Measurements from ENCODE around the gene FAM50A. TPM values are rescaled to one million over a fixed set of nuclear protein-coding genes. Genes with fewer than 3 reads are reported as not detected.
A peak's percentile ranks its signal among the peaks of the same experiment; 100 is the strongest.

The FAM50A gene
- total RNA-seq, 1 experiment from 2014 or later = 53.8 TPM

GRCh38 chrX:154404625-154405192 lies 39.2 kb upstream of the FAM50A start:
- DNase-seq (no peak), ATAC-seq (no peak)
- ChIA-PET POLR2A (ENCODE audit: unreplicated experiment) (no interaction called here), CTCF (no interaction called here)
- no peak overlapping the region for H3K4me3 ChIP-seq (ENCODE audit: low read length)
- H3K36me3 ChIP-seq (ENCODE audit: low read depth, low read length) = peaks cover 11% of the 10 kb centered on the region
- no peaks in the 10 kb centered on the region for H3K27me3 ChIP-seq (ENCODE audit: low read length)
- no peak overlapping the region for H3K27ac ChIP-seq (ENCODE audit: low read length)
- peaks cover 19% of the 10 kb centered on the region for H3K79me2 ChIP-seq (ENCODE audit: low read length)
- H4K20me1 ChIP-seq (ENCODE audit: low read length) = peaks cover 10% of the 10 kb centered on the region
- no peak overlapping the region for H2AFZ ChIP-seq (ENCODE audit: low read length)
- no peaks in the 10 kb centered on the region for H3K9me2 ChIP-seq (replicated peaks; ENCODE audit: low read length)
- H3F3A ChIP-seq (ENCODE audit: low read length, unreplicated experiment) = peaks cover 18% of the 10 kb centered on the region
- peaks cover 17% of the 10 kb centered on the region for H3K4me1 ChIP-seq (ENCODE audit: insufficient read depth, low read length)
- H3K9me3 ChIP-seq (ENCODE audit: low read length) = no peaks in the 10 kb centered on the region
- BruUV-seq (replicated peaks) = no TSS peak
- intact Hi-C loops (cut with micrococcal nuclease) = no loop called here
- TF ChIP-seq EZH2 (IDR thresholded peaks at IDR 0.05; ENCODE audit: low read length, unreplicated experiment) (no peak), CTCF (conservative IDR thresholded peaks at IDR 0.05; ENCODE audit: low read depth, low read length) (no peak), EZH2phosphoT487 (IDR thresholded peaks at IDR 0.05; ENCODE audit: borderline replicate concordance, low read length) (no peak)
- no peak overlapping the region for H3K4me2 ChIP-seq (ENCODE audit: low read length)
- no peak overlapping the region for H3K9ac ChIP-seq (ENCODE audit: low read length)

- POLR2A ChIA-PET (ENCODE audit: unreplicated experiment) = interaction anchor here (0.6 kb wide), 1 partner anchor 85 kb away, joined by 4 read pairs; no protein-coding TSS in a partner anchor
- TF ChIP-seq EZH2phosphoT487 (IDR thresholded peaks at IDR 0.05; ENCODE audit: borderline replicate concordance, low read length) (no peak), CTCF (conservative IDR thresholded peaks at IDR 0.05; ENCODE audit: low read depth, low read length) (no peak), EZH2 (IDR thresholded peaks at IDR 0.05; ENCODE audit: low read length, unreplicated experiment) (no peak)
- Histone ChIP-seq H3K4me1 (ENCODE audit: insufficient read depth, low read length) (peaks cover 26% of the 10 kb centered on the region), H3K79me2 (ENCODE audit: low read length) (peaks cover 24% of the 10 kb centered on the region), H3K9me3 (ENCODE audit: low read length) (no peaks in the 10 kb centered on the region), H3K36me3 (ENCODE audit: low read depth, low read length) (no peaks in the 10 kb centered on the region), H3K9ac (ENCODE audit: low read length) (peak overlapping the region; percentile 79), H3K27ac (ENCODE audit: low read length) (peak overlapping the region; percentile 62), H2AFZ (ENCODE audit: low read length) (peak overlapping the region; percentile 50), H3K9me2 (replicated peaks; ENCODE audit: low read length) (no peaks in the 10 kb centered on the region), H3K4me3 (ENCODE audit: low read length) (peak overlapping the region; percentile 75), H4K20me1 (ENCODE audit: low read length) (no peaks in the 10 kb centered on the region), H3F3A (ENCODE audit: low read length, unreplicated experiment) (no peaks in the 10 kb centered on the region), H3K4me2 (ENCODE audit: low read length) (peak overlapping the region; percentile 96), H3K27me3 (ENCODE audit: low read length) (no peaks in the 10 kb centered on the region)
- CTCF ChIA-PET = no interaction called here
- intact Hi-C loops (cut with micrococcal nuclease) = no loop called here
- BruUV-seq (replicated peaks) = TSS peak; percentile 38
- ATAC-seq (no peak), DNase-seq (no peak)
These were observed 35.2 kb upstream of the FAM50A start for GRCh38 chrX:154408659-154409221.

Measured in PC-3 (cell line).